Left colon (tissue), 2 donors: ENCODE measurements around the gene BOLL. TPM values are rescaled to one million over a fixed set of nuclear protein-coding genes. Genes with fewer than 3 reads are reported as not detected.

ENCODE experiments used
- total RNA-seq, 2 donors: library from RNA; stranded (reverse); fragmentation: NEBNext Ultra II Directional; extraction: Animal tissue kit (Norgen Biotek cat#: 25700); gene quantifications; one replicate each; pipeline ENCODE4 v1.2.1, GENCODE V29; 2021
- donor health status: DM: no; HTN: no; CAD: no.
- donor health status: DM: yes; HTN: yes; CAD: no.

Gene BOLL
- total RNA-seq, 2 donors from 2014 or later = not detected

Other genes starting within 250 kb of the BOLL start
- gene RFTN2, start 109.7 kb downstream of the BOLL start, total RNA-seq = 1 to 10 TPM; 1.9 to 3.0 TPM
- gene MARS2, start 80.0 kb downstream of the BOLL start, total RNA-seq = 10 to 100 TPM in 1 of 2 donors, 1 to 10 TPM in 1; 9.5 to 15.7 TPM
- gene PLCL1, start 19.3 kb upstream of the BOLL start, total RNA-seq = 1 to 10 TPM; 1.1 to 3.0 TPM